ENCODE measurements around the gene ADGRL1. TPM values are rescaled to one million over a fixed set of nuclear protein-coding genes. Genes with fewer than 3 reads are reported as not detected.

Gene ADGRL1
- total and polyA plus RNA-seq, 4 donors: 0.14 to 1.6 (median 0.53) TPM

DNA sequence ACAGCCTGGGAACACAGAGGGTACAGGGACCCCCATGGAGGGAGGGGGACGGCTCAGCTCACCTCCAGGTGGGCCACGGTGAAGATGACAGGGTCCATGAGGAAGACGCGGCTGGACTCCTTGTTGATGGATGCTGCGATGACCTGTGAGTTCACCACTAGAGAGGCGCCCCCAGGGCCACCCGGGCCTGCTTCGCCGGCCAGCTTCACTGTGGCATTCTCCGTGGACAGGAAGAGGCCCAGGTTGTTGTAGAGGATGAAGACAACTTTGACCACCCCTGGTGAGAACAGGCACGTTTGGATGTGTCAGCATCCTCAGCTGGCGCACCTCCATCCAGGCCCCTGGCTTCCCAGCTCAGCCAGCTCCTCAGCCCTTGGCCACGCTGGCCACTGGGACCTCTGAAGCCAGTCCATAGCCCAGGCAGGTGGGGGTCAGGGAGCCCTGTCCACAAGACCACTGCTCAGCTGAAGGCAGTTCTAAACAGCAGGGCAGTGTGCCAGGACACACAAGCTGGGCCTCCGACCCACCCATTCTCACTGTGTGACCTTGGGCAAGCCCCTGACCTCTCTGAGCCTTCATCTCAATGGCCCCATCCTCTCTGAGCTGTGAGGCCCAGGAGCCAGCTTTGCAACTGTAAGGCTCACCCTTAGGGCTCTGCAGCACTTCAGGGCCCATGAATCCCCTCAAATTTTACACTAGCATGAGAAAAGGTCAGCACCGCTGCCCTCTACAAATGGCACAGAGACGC is 47.5 kb downstream of the ADGRL1 start:
- DNase-seq (ENCODE audit: low spot score): no peak
- no peaks in the 10 kb centered on the region for H3K4me1 ChIP-seq (ENCODE audit: control insufficient read depth in 4 of 4, insufficient read depth in 4 of 4, low read length in 3 of 4)
- peaks cover 0 to 2% (median 0%) of the 10 kb centered on the region in 4 donors for H3K36me3 ChIP-seq (ENCODE audit: control insufficient read depth in 4 of 4, insufficient read depth in 3 of 4, low read depth in 1 of 4, low read length in 3 of 4)
- H3K27me3 ChIP-seq (ENCODE audit: control insufficient read depth in 4 of 4, insufficient read depth in 4 of 4, low read length in 3 of 4): no peaks in the 10 kb centered on the region
- no peak overlapping the region for H3K27ac ChIP-seq (ENCODE audit: low read depth in 1 of 2, low read length in 2 of 2)
- H3K9me3 ChIP-seq (ENCODE audit: control insufficient read depth in 4 of 4, low read length in 3 of 4): no peaks in the 10 kb centered on the region
- no peak overlapping the region for H3K9ac ChIP-seq (ENCODE audit: low read depth in 1 of 2, low read length in 2 of 2)
- TF ChIP-seq RXRA (IDR thresholded peaks at IDR 0.05): no peak
- H3K4me3 ChIP-seq (ENCODE audit: low read depth in 1 of 3, low read length in 3 of 3): no peak overlapping the region
- 93% methylated on average over 16 of the region's 16 CpGs for WGBS

DNA sequence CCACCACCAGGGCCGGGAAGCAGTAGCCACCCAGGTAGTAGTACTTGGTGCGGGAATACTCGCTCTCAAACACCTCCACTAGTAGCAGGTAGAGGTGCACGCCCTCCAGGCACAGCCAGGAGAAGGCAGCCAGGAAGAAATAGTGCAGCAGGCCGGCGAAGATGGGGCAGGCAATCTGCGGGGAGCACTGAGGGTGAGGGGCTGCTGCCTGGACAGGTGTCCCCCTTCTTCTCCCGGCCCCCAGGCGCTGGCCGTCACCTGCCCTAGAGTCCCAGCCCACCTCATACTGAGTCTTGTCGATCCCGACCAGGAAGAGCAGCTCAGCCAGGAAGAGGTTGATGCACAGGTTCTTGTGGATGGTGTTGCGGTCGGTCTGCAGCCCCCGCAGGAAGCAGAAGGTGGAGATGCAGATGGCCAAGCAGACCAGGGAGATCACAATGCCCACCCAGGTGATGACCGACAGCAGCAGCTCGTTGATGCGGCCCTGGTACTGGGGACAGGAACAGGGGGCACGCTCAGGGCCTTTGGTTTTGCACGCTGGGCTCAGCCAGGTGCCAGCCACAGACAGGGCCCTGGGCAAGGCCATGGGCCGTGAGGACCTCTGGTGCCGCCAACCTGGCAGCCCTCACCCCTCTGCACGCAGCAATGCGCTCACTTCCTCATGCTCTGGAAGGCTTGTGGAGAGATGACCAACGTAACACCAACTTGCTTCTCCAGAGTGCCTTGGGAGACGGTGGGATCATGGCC is 48.8 kb downstream of the ADGRL1 start:
- Histone ChIP-seq H3K4me3 (ENCODE audit: low read depth in 1 of 3, low read length in 3 of 3) (no peak overlapping the region), H3K9ac (ENCODE audit: low read depth in 1 of 2, low read length in 2 of 2) (no peak overlapping the region), H3K36me3 (ENCODE audit: control insufficient read depth in 4 of 4, insufficient read depth in 3 of 4, low read depth in 1 of 4, low read length in 3 of 4) (peaks cover 0 to 2% (median 0%) of the 10 kb centered on the region in 4 donors), H3K27ac (ENCODE audit: low read depth in 1 of 2, low read length in 2 of 2) (no peak overlapping the region), H3K4me1 (ENCODE audit: control insufficient read depth in 4 of 4, insufficient read depth in 4 of 4, low read length in 3 of 4) (no peaks in the 10 kb centered on the region), H3K9me3 (ENCODE audit: control insufficient read depth in 4 of 4, low read length in 3 of 4) (no peaks in the 10 kb centered on the region), H3K27me3 (ENCODE audit: control insufficient read depth in 4 of 4, insufficient read depth in 4 of 4, low read length in 3 of 4) (no peaks in the 10 kb centered on the region)
- 97% methylated on average over 26 of the region's 26 CpGs for WGBS
- no peak for DNase-seq (ENCODE audit: low spot score)
- TF ChIP-seq SP1 (IDR thresholded peaks at IDR 0.05) (no peak), HNF4G (IDR thresholded peaks at IDR 0.05) (no peak), HNF4A (conservative IDR thresholded peaks at IDR 0.05) (no peak), MAX (IDR thresholded peaks at IDR 0.05) (no peak), YY1 (IDR thresholded peaks at IDR 0.05) (no peak), NR2F2 (IDR thresholded peaks at IDR 0.05) (no peak), RAD21 (IDR thresholded peaks at IDR 0.05) (no peak), EGR1 (IDR thresholded peaks at IDR 0.05; ENCODE audit: low read depth in 2 of 2) (no peak), GABPA (IDR thresholded peaks at IDR 0.05 in 1 of 2, conservative IDR thresholded peaks at IDR 0.05 in 1 of 2) (no peak), FOXA1 (IDR thresholded peaks at IDR 0.05) (no peak)

DNA sequence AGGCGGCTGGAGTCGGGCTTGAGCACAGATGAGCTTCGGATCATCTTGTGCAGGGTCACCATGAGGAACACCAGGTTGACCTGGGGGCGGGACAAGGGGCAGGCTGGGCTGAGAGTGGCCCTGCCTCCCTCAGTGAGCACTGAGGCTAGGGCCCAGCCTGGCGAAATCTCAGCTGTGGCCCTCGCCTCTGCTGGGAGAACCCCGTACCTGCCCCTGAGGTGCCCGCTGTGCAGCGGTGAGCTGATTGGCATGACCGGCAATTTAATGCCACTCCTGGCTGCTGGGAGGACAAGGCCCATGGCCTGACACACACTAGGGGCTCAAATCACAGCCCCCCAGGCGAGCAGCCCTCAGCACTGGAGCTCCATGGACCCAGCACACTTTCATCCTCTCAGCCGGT is 49.8 kb downstream of the ADGRL1 start:
- Histone ChIP-seq H3K27me3 (ENCODE audit: control insufficient read depth in 4 of 4, insufficient read depth in 4 of 4, low read length in 3 of 4) (no peaks in the 10 kb centered on the region), H3K9ac (ENCODE audit: low read depth in 1 of 2, low read length in 2 of 2) (no peak overlapping the region), H3K4me1 (ENCODE audit: control insufficient read depth in 4 of 4, insufficient read depth in 4 of 4, low read length in 3 of 4) (no peaks in the 10 kb centered on the region), H3K27ac (ENCODE audit: low read depth in 1 of 2, low read length in 2 of 2) (no peak overlapping the region), H3K4me3 (ENCODE audit: low read depth in 1 of 3, low read length in 3 of 3) (no peak overlapping the region), H3K36me3 (ENCODE audit: control insufficient read depth in 4 of 4, insufficient read depth in 3 of 4, low read depth in 1 of 4, low read length in 3 of 4) (peaks cover 0 to 2% (median 0%) of the 10 kb centered on the region in 4 donors), H3K9me3 (ENCODE audit: control insufficient read depth in 4 of 4, low read length in 3 of 4) (no peaks in the 10 kb centered on the region)
- WGBS: 95% methylated on average over 12 of the region's 12 CpGs
- TF ChIP-seq MAX (IDR thresholded peaks at IDR 0.05) (no peak), FOXA2 (IDR thresholded peaks at IDR 0.05) (no peak), NR2F2 (IDR thresholded peaks at IDR 0.05) (no peak), JUND (IDR thresholded peaks at IDR 0.05) (no peak), TAF1 (conservative IDR thresholded peaks at IDR 0.05) (no peak), RXRA (IDR thresholded peaks at IDR 0.05) (no peak), HNF4A (conservative IDR thresholded peaks at IDR 0.05) (no peak), SP1 (IDR thresholded peaks at IDR 0.05) (no peak), RAD21 (IDR thresholded peaks at IDR 0.05) (no peak), YY1 (IDR thresholded peaks at IDR 0.05) (no peak), EGR1 (IDR thresholded peaks at IDR 0.05; ENCODE audit: low read depth in 2 of 2) (no peak)
- TF ChIP-seq, protein P1, sequence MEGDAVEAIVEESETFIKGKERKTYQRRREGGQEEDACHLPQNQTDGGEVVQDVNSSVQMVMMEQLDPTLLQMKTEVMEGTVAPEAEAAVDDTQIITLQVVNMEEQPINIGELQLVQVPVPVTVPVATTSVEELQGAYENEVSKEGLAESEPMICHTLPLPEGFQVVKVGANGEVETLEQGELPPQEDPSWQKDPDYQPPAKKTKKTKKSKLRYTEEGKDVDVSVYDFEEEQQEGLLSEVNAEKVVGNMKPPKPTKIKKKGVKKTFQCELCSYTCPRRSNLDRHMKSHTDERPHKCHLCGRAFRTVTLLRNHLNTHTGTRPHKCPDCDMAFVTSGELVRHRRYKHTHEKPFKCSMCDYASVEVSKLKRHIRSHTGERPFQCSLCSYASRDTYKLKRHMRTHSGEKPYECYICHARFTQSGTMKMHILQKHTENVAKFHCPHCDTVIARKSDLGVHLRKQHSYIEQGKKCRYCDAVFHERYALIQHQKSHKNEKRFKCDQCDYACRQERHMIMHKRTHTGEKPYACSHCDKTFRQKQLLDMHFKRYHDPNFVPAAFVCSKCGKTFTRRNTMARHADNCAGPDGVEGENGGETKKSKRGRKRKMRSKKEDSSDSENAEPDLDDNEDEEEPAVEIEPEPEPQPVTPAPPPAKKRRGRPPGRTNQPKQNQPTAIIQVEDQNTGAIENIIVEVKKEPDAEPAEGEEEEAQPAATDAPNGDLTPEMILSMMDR (IDR thresholded peaks at IDR 0.05; ENCODE audit: low read depth, low read length, missing input control): no peak
- TF ChIP-seq, protein P2, sequence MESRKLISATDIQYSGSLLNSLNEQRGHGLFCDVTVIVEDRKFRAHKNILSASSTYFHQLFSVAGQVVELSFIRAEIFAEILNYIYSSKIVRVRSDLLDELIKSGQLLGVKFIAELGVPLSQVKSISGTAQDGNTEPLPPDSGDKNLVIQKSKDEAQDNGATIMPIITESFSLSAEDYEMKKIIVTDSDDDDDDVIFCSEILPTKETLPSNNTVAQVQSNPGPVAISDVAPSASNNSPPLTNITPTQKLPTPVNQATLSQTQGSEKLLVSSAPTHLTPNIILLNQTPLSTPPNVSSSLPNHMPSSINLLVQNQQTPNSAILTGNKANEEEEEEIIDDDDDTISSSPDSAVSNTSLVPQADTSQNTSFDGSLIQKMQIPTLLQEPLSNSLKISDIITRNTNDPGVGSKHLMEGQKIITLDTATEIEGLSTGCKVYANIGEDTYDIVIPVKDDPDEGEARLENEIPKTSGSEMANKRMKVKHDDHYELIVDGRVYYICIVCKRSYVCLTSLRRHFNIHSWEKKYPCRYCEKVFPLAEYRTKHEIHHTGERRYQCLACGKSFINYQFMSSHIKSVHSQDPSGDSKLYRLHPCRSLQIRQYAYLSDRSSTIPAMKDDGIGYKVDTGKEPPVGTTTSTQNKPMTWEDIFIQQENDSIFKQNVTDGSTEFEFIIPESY (IDR thresholded peaks at IDR 0.05): no peak
- TF ChIP-seq, protein P3, sequence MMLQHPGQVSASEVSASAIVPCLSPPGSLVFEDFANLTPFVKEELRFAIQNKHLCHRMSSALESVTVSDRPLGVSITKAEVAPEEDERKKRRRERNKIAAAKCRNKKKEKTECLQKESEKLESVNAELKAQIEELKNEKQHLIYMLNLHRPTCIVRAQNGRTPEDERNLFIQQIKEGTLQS (IDR thresholded peaks at IDR 0.05): no peak
- DNase-seq (ENCODE audit: low spot score): no peak
